Measurements from ENCODE around the gene AIG1.

Gene AIG1

DNA sequence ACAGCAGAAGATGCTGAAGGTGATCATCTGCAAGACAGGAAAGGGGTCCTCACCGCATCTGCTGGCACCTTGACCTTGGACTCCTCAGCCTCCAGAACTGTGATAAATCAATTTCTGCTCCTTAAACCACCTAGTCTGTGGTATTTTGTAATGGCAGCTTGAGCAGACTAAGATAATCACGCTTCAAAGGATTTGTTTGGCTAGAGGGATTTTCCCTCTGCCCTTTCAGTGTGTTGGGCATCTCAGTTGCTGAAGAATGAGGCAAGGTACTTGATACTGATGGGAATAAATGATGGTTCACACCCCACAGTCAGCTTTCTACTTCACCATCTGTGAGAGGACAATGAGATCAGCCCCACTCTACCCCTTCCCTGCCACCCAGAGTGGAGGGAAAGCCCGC, 329.6 kb downstream of the AIG1 start:
- DNase-seq, result no peak

Data from activated CD8-positive, alpha-beta memory T cell treated with anti-CD3 and anti-CD28 coated beads, Interleukin-2, amount 50 U/mL, for 48 hours (primary cell).